ENCODE data around the gene GASK1B. TPM values are rescaled to one million over a fixed set of nuclear protein-coding genes. Genes with fewer than 3 reads are reported as not detected.
A peak's percentile ranks its signal among the peaks of the same experiment; 100 is the strongest.

GASK1B gene
- total and polyA plus RNA-seq, 9 donors = 32.9 to 78.4 (median 58.4) TPM

DNA sequence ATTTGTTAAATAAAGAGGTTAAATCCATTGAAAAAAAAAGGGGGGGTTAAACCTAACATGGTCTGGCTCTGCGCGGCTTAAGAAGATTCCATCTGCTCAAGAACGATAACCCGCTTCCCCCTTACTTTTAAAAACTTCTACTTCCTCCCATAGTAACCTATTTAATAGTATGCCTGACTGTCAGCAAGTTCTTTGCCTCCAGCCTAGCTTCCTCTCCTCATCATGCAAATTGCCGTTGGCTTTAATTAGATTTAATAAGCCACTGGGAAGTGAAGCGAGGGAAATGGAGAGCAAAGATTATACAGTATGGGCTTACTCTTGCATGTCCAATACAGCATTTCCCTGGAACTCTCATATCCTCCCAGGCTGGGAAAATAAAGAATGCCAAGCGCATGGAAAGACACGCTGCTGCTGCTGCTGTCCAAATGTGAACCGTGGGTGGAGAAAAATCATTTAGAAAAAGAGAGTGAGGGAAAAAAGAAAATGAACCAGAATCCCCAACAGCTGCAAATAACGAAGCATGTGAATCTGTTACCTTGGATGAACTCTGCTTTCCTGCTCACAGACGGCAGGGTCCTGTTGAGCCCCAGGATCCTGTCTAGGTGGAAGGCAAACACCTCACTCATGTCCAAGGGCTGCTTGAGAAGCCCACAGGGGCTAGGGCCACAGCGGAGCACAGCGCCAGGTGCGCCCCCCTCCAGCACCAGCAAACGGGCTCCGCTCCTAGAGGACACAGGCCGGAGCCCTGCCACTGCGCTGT is 2.7 kb downstream of the GASK1B start:
- Histone ChIP-seq H3K27ac (ENCODE audit: low read length) (peak overlapping the region; percentile 86), H3K4me1 (ENCODE audit: control insufficient read depth, insufficient read depth, low read length) (peaks cover 12% of the 10 kb centered on the region), H3K9me3 (replicated peaks; ENCODE audit: control insufficient read depth, low read depth, low read length) (no peaks in the 10 kb centered on the region), H3K4me3 (ENCODE audit: low read length) (peak overlapping the region; percentile 39), H3K36me3 (ENCODE audit: control insufficient read depth, insufficient read depth, low read length) (no peaks in the 10 kb centered on the region), H3K27me3 (ENCODE audit: control insufficient read depth, insufficient read depth, low read length) (no peaks in the 10 kb centered on the region)
- WGBS (ENCODE audit: insufficient coverage) = 28% methylated on average over 11 of the region's 18 CpGs
- peak; percentile 96 for DNase-seq

- peak overlapping the region; percentile 86 for H3K27ac ChIP-seq (ENCODE audit: low read length)
- no peaks in the 10 kb centered on the region for H3K9me3 ChIP-seq (replicated peaks; ENCODE audit: control insufficient read depth, low read depth, low read length)
- DNase-seq = peak; percentile 64
- H3K4me1 ChIP-seq (ENCODE audit: control insufficient read depth, insufficient read depth, low read length) = peaks cover 12% of the 10 kb centered on the region
- 80% methylated on average over 2 of the region's 3 CpGs for WGBS (ENCODE audit: insufficient coverage)
- peak overlapping the region; percentile 39 for H3K4me3 ChIP-seq (ENCODE audit: low read length)
- H3K27me3 ChIP-seq (ENCODE audit: control insufficient read depth, insufficient read depth, low read length) = no peaks in the 10 kb centered on the region
- no peaks in the 10 kb centered on the region for H3K36me3 ChIP-seq (ENCODE audit: control insufficient read depth, insufficient read depth, low read length)
Measured at GRCh38 chr4:158169506-158169905, 3.3 kb downstream of the GASK1B start.

DNA sequence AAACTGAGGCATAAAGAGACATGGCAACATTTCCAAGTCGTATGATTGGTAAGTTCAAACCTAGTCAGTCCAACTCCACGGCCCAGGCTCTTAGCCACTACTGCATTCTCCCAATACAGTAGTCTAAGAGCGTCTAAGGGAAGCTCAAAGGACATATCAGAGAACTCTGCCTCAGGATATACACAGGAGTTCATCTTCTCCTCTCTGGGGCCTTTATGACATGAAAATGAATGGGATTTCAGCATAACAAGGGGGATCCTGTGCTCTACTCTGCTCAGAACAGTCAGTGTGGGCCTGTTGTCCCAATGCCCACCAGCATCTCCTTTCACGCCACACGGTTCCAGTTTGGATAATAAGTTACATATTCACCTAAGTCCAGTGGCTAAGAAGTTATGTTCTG is 4.2 kb downstream of the GASK1B start:
- WGBS (ENCODE audit: insufficient coverage) = 83% methylated on average over 2 of the region's 5 CpGs
- no peaks in the 10 kb centered on the region for H3K9me3 ChIP-seq (replicated peaks; ENCODE audit: control insufficient read depth, low read depth, low read length)
- H3K27ac ChIP-seq (ENCODE audit: low read length) = peak overlapping the region; percentile 86
- no peaks in the 10 kb centered on the region for H3K27me3 ChIP-seq (ENCODE audit: control insufficient read depth, insufficient read depth, low read length)
- peaks cover 12% of the 10 kb centered on the region for H3K4me1 ChIP-seq (ENCODE audit: control insufficient read depth, insufficient read depth, low read length)
- H3K4me3 ChIP-seq (ENCODE audit: low read length) = peak overlapping the region; percentile 39
- DNase-seq = no peak
- no peaks in the 10 kb centered on the region for H3K36me3 ChIP-seq (ENCODE audit: control insufficient read depth, insufficient read depth, low read length)

DNA sequence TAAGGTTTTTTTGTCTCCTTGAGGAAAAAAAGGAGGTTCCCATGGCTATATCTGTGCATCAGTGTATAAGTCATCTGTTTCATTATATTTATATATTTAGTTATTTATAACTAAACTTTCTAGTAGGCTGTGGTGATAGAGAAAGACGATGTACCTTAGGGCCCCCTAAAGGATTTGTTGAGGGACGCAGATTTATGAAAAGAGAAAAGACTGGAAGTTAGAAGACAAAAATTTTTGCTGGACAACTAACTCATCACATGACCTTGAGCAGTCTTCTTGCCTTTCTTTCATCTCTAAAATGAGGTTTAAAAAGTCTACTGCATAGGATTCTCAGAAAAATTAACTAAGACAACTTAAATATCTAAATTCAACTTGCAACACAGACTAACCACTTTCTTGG is 6.1 kb downstream of the GASK1B start:
- peak; percentile 39 for DNase-seq
- no CpG with 5 or more reads among the region's 2 CpGs for WGBS (ENCODE audit: insufficient coverage)
- no peaks in the 10 kb centered on the region for H3K36me3 ChIP-seq (ENCODE audit: control insufficient read depth, insufficient read depth, low read length)
- H3K27ac ChIP-seq (ENCODE audit: low read length) = no peak overlapping the region
- H3K4me1 ChIP-seq (ENCODE audit: control insufficient read depth, insufficient read depth, low read length) = peaks cover 11% of the 10 kb centered on the region
- no peaks in the 10 kb centered on the region for H3K27me3 ChIP-seq (ENCODE audit: control insufficient read depth, insufficient read depth, low read length)
- no peaks in the 10 kb centered on the region for H3K9me3 ChIP-seq (replicated peaks; ENCODE audit: control insufficient read depth, low read depth, low read length)
- H3K4me3 ChIP-seq (ENCODE audit: low read length) = no peak overlapping the region

DNA sequence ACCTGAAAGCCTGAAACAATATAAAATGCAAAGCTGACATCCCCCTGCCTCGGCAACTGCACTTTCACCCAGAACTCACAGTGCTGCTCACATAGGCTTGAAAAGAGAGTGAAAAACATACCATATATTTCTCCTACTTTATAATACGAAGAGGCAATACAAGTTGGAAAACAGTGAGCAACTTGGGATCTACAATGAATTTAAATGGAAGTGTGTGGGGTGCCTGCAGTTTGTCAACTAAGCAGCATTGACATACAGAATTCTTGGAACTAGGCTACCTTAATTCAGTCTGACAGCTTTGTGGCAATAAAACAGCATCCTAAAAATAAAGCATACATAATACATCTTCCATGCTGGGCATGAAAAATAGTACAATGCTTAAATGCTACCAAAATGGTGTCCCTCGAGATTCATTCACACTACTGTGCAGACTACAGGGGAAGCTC is 8.0 kb downstream of the GASK1B start:
- peak; percentile 28 for DNase-seq
- no peaks in the 10 kb centered on the region for H3K27me3 ChIP-seq (ENCODE audit: control insufficient read depth, insufficient read depth, low read length)
- H3K27ac ChIP-seq (ENCODE audit: low read length) = peak overlapping the region; percentile 37
- WGBS (ENCODE audit: insufficient coverage) = no CpG with 5 or more reads among the region's 3 CpGs
- peak overlapping the region; percentile 1 for H3K4me3 ChIP-seq (ENCODE audit: low read length)
- H3K9me3 ChIP-seq (replicated peaks; ENCODE audit: control insufficient read depth, low read depth, low read length) = no peaks in the 10 kb centered on the region
- H3K4me1 ChIP-seq (ENCODE audit: control insufficient read depth, insufficient read depth, low read length) = no peaks in the 10 kb centered on the region
- no peaks in the 10 kb centered on the region for H3K36me3 ChIP-seq (ENCODE audit: control insufficient read depth, insufficient read depth, low read length)

DNA sequence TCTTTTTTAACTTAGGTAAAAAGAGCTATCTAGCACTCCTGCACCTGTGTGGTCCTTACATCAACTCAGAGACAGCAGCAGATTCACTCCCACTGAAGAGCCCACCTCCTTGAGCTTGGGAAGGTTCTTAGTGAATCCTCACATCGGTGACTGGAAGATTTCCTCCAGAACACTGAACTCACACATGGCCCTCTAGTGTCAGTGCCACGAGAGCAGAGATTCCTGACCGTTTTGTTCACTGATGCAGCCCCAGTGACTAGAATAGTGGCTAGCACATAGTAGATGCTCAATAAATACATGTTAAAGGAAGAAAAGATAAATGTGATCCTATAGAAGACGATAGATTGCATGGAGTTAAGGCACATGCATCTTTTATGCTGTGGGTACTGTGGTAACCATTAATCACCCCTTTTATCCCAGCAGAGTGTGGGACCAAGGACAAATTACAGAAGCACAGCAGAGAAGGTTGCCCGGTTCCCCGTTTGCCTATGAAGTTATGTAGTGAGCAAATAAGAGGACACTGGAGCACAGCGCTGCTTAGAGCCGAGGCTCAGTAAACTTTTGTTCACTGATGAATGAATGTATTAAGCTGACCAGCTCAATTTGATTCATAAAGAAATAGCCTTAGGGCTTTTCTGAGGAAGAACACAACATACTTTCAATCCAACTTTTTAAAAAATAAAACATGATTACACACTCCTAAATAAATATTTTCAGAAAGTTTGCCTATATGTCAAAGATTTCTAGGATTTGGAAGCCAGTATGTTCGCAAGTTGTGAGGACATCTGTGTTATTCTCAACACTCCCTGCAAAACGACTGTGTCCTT is 8.7 kb downstream of the GASK1B start:
- Histone ChIP-seq H3K4me1 (ENCODE audit: control insufficient read depth, insufficient read depth, low read length) (no peaks in the 10 kb centered on the region), H3K9me3 (replicated peaks; ENCODE audit: control insufficient read depth, low read depth, low read length) (no peaks in the 10 kb centered on the region), H3K4me3 (ENCODE audit: low read length) (no peak overlapping the region), H3K27ac (ENCODE audit: low read length) (peak overlapping the region; percentile 37), H3K36me3 (ENCODE audit: control insufficient read depth, insufficient read depth, low read length) (no peaks in the 10 kb centered on the region), H3K27me3 (ENCODE audit: control insufficient read depth, insufficient read depth, low read length) (no peaks in the 10 kb centered on the region)
- no peak for DNase-seq
- WGBS (ENCODE audit: insufficient coverage) = 76% methylated on average over 4 of the region's 10 CpGs

- WGBS (ENCODE audit: insufficient coverage) = 76% methylated on average over 3 of the region's 5 CpGs
- Histone ChIP-seq H3K4me3 (ENCODE audit: low read length) (no peak overlapping the region), H3K36me3 (ENCODE audit: control insufficient read depth, insufficient read depth, low read length) (no peaks in the 10 kb centered on the region), H3K4me1 (ENCODE audit: control insufficient read depth, insufficient read depth, low read length) (no peaks in the 10 kb centered on the region), H3K27me3 (ENCODE audit: control insufficient read depth, insufficient read depth, low read length) (no peaks in the 10 kb centered on the region), H3K9me3 (replicated peaks; ENCODE audit: control insufficient read depth, low read depth, low read length) (no peaks in the 10 kb centered on the region), H3K27ac (ENCODE audit: low read length) (peak overlapping the region; percentile 77)
- DNase-seq = no peak
Measured at GRCh38 chr4:158162631-158163030, 10.2 kb downstream of the GASK1B start.

DNA sequence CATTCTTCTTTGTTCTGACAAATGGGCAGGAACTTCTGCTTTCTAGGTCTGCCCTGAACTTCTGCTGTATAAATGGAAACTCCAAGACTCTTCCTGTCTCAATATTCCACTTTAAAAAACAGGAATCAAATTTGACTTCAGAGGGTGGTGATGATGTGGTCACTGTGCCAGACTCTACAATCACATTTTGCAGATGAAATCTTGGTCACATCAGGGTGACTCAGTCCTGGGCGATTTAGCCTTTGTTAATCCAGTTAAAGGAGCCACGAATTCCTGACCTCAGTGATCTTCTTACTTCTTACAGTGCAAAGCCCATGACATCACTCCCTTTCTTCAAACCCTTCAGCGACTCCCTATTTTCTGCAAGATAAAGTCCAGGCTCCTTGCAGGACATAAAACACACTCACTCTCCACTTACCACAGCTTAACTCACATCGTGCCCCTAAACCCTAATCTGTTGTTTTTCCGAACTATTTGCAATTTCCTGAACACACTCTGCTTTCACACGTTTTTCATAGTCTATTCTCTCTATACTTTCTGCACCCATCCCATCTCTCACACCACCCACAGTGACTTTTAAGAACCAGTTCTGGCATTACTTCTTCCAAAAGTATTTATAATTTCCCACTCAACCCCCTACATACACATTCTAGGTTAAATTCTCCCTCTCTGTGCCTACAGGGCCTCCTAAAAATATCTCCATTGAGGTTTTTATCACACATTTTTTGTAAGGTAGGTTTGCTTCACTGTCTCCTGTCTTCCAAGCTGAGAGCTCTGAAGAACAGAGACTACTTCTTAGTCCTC is 11.1 kb downstream of the GASK1B start:
- Histone ChIP-seq H3K36me3 (ENCODE audit: control insufficient read depth, insufficient read depth, low read length) (no peaks in the 10 kb centered on the region), H3K27me3 (ENCODE audit: control insufficient read depth, insufficient read depth, low read length) (no peaks in the 10 kb centered on the region), H3K4me3 (ENCODE audit: low read length) (no peak overlapping the region), H3K4me1 (ENCODE audit: control insufficient read depth, insufficient read depth, low read length) (no peaks in the 10 kb centered on the region), H3K9me3 (replicated peaks; ENCODE audit: control insufficient read depth, low read depth, low read length) (no peaks in the 10 kb centered on the region), H3K27ac (ENCODE audit: low read length) (peak overlapping the region; percentile 77)
- peak; percentile 76 for DNase-seq
- 45% methylated on average over 6 of the region's 6 CpGs for WGBS (ENCODE audit: insufficient coverage)

- Histone ChIP-seq H3K27me3 (ENCODE audit: control insufficient read depth, insufficient read depth, low read length) (no peaks in the 10 kb centered on the region), H3K9me3 (replicated peaks; ENCODE audit: control insufficient read depth, low read depth, low read length) (no peaks in the 10 kb centered on the region), H3K4me1 (ENCODE audit: control insufficient read depth, insufficient read depth, low read length) (no peaks in the 10 kb centered on the region), H3K36me3 (ENCODE audit: control insufficient read depth, insufficient read depth, low read length) (peaks cover 5% of the 10 kb centered on the region), H3K27ac (ENCODE audit: low read length) (no peak overlapping the region), H3K4me3 (ENCODE audit: low read length) (no peak overlapping the region)
- DNase-seq = no peak
- no CpG with 5 or more reads among the region's 4 CpGs for WGBS (ENCODE audit: insufficient coverage)
Measured at GRCh38 chr4:158159718-158160094, 13.1 kb downstream of the GASK1B start.

Measured in muscle of leg (tissue), 11 donors.